H1 (cell line): ENCODE measurements around the gene KIAA1671. TPM values are rescaled to one million over a fixed set of nuclear protein-coding genes. Genes with fewer than 3 reads are reported as not detected.

ENCODE experiments used
- CTCF ChIA-PET: fragments of 300-600 bp; sonication (Branson Sonifier 250); formaldehyde crosslinking; loops from one replicate; lab custom pipeline; 2021; ENCODE audit not compliant: partially characterized antibody; lab: Charles Lee
- POLR2A ChIA-PET: fragments of 300-600 bp; sonication (Branson Sonifier 250); formaldehyde crosslinking; loops from one replicate; lab custom pipeline; 2021; ENCODE audit warnings: inconsistent platforms; ENCODE audit not compliant: partially characterized antibody; lab: Charles Lee
- DNase-seq, 2 experiments: peaks; one replicate each; pipeline versions ENCODE4 v3.0.0 to v3.0.0-alpha.2; 2010 to 2022; ENCODE audit warnings: low spot score in 2 of 2, low read depth in 1 of 2, mixed read lengths in 1 of 2
- FAIRE-seq: peaks from 2 replicates; lab custom pipeline; 2011; peaks lifted over from hg19 to GRCh38; lab: Jason Lieb, UNC
- H2AFZ ChIP-seq: 2 replicates; pipeline ENCODE4 v1.8.1; 2012; ENCODE audit warnings: low read length, inconsistent platforms
- H2AK5ac ChIP-seq: 2 replicates; pipeline ENCODE4 v1.6.1; 2013; ENCODE audit warnings: low read depth, low read length
- H2BK120ac ChIP-seq: replicated peaks from 2 replicates; pipeline ENCODE3; 2013; ENCODE audit warnings: low read depth, low read length, inconsistent platforms
- H2BK12ac ChIP-seq: 2 replicates; pipeline ENCODE4 v1.6.1; 2013; ENCODE audit warnings: low read depth, low read length
- H2BK15ac ChIP-seq: 2 replicates; pipeline ENCODE4 v1.6.1; 2013; ENCODE audit warnings: low read length
- H2BK20ac ChIP-seq: 2 replicates; pipeline ENCODE4 v1.6.1; 2013; ENCODE audit warnings: low read length
- H2BK5ac ChIP-seq: 2 replicates; pipeline ENCODE4 v1.6.1; 2013; ENCODE audit warnings: low read depth, low read length
- H3K14ac ChIP-seq: 2 replicates; pipeline ENCODE4 v1.6.1; 2013; ENCODE audit warnings: inconsistent platforms; ENCODE audit not compliant: insufficient read length
- H3K18ac ChIP-seq: 2 replicates; pipeline ENCODE4 v1.6.1; 2013; ENCODE audit warnings: low read length; ENCODE audit errors: extremely low read depth
- H3K23ac ChIP-seq: 2 replicates; pipeline ENCODE4 v1.6.1; 2013; ENCODE audit warnings: inconsistent platforms; ENCODE audit not compliant: insufficient read length
- H3K23me2 ChIP-seq: 2 replicates; pipeline ENCODE4 v1.6.1; 2013; ENCODE audit warnings: low read depth, low read length
- H3K27ac ChIP-seq: 2 replicates; pipeline ENCODE4 v1.6.1; 2011; ENCODE audit warnings: low read depth, low read length, inconsistent platforms
- H3K27me3 ChIP-seq, 4 experiments: replicated peaks in 1 of 4; 1 replicate in 1 of 4; 2 replicates in 3 of 4; pipeline versions ENCODE4 v1.6.1 to v1.8.1; 2011 to 2013; ENCODE audit warnings: low read length in 3 of 4, mild to moderate bottlenecking in 3 of 4, inconsistent platforms in 2 of 4, mixed read lengths in 2 of 4, moderate library complexity in 1 of 4; ENCODE audit not compliant: control insufficient read depth in 3 of 4, insufficient read depth in 3 of 4; ENCODE audit errors: extremely low read depth in 1 of 4
- H3K36me3 ChIP-seq, 4 experiments: 2 replicates each; pipeline versions ENCODE4 v1.6.1 to v1.8.1; 2011 to 2013; ENCODE audit warnings: mild to moderate bottlenecking in 4 of 4, low read length in 3 of 4, moderate library complexity in 2 of 4, control low read depth in 1 of 4, inconsistent platforms in 1 of 4; ENCODE audit not compliant: insufficient read depth in 4 of 4, control insufficient read depth in 2 of 4
- H3K4ac ChIP-seq: replicated peaks from 2 replicates; pipeline ENCODE3; 2013; ENCODE audit warnings: low read length, low read depth, mixed read lengths, inconsistent platforms; ENCODE audit not compliant: insufficient read length
- H3K4me1 ChIP-seq, 4 experiments: replicated peaks in 1 of 4; 1 replicate in 1 of 4; 2 replicates in 3 of 4; pipeline versions ENCODE4 v1.6.1 to v1.8.1; 2011 to 2013; ENCODE audit warnings: low read length in 3 of 4, inconsistent platforms in 2 of 4, mixed read lengths in 1 of 4; ENCODE audit not compliant: insufficient read depth in 4 of 4, control insufficient read depth in 3 of 4
- H3K4me2 ChIP-seq, 2 experiments: 2 replicates each; pipeline versions ENCODE4 v1.6.1 to v1.8.1; 2011 to 2013; ENCODE audit warnings: low read depth in 2 of 2, low read length in 2 of 2, control low read depth in 1 of 2, inconsistent platforms in 1 of 2, mild to moderate bottlenecking in 1 of 2; ENCODE audit not compliant: insufficient read depth in 1 of 2
- H3K4me3 ChIP-seq, 4 experiments: fragments of 200-600, 300-600 bp in 1 of 4; sonication (generic), shearing (Covaris generic), sonication (Bioruptor Twin) in 1 of 4; 2 replicates each; pipeline versions ENCODE4 v1.5.1 to v1.8.1; 2011 to 2016; ENCODE audit warnings: low read length in 4 of 4, low read depth in 3 of 4, control low read depth in 2 of 4, inconsistent platforms in 2 of 4, mild to moderate bottlenecking in 2 of 4, mixed read lengths in 1 of 4, moderate library complexity in 1 of 4; ENCODE audit not compliant: insufficient read depth in 2 of 4; ENCODE audit errors: extremely low read depth in 1 of 4
- H3K56ac ChIP-seq: replicated peaks from 2 replicates; pipeline ENCODE3; 2013; ENCODE audit warnings: low read depth, mild to moderate bottlenecking, mixed read lengths, low read length, inconsistent platforms; ENCODE audit not compliant: insufficient read length
- H3K79me1 ChIP-seq: 2 replicates; pipeline ENCODE4 v1.6.1; 2013; ENCODE audit warnings: low read depth, low read length, control low read depth
- H3K79me2 ChIP-seq, 2 experiments: 2 replicates each; pipeline versions ENCODE4 v1.6.1 to v1.8.1; 2012 to 2013; ENCODE audit warnings: low read length in 2 of 2, mild to moderate bottlenecking in 2 of 2, inconsistent platforms in 1 of 2; ENCODE audit not compliant: insufficient read depth in 2 of 2, control insufficient read depth in 1 of 2
- H3K9ac ChIP-seq, 4 experiments: replicated peaks in 1 of 4; 1 replicate in 1 of 4; 2 replicates in 3 of 4; pipeline versions ENCODE4 v1.6.1 to v1.8.1; 2011 to 2013; ENCODE audit warnings: low read depth in 3 of 4, low read length in 3 of 4, control low read depth in 2 of 4, mild to moderate bottlenecking in 2 of 4, moderate library complexity in 2 of 4, inconsistent platforms in 1 of 4; ENCODE audit errors: extremely low read depth in 1 of 4
- H3K9me3 ChIP-seq, 2 experiments: 2 replicates each; pipeline versions ENCODE4 v1.6.1 to v1.8.1; 2012 to 2013; ENCODE audit warnings: mild to moderate bottlenecking in 2 of 2, moderate library complexity in 2 of 2, control low read depth in 1 of 2, inconsistent platforms in 1 of 2, low read depth in 1 of 2, low read length in 1 of 2, mixed read lengths in 1 of 2; ENCODE audit not compliant: insufficient read depth in 2 of 2
- H4K20me1 ChIP-seq, 2 experiments: replicated peaks in 1 of 2; 2 replicates each; pipeline versions ENCODE3 to v1.8.1; 2011 to 2013; ENCODE audit warnings: inconsistent platforms in 2 of 2, low read length in 2 of 2, mild to moderate bottlenecking in 1 of 2; ENCODE audit not compliant: insufficient read depth in 2 of 2, control insufficient read depth in 1 of 2
- H4K5ac ChIP-seq: 2 replicates; pipeline ENCODE4 v1.6.1; 2013; ENCODE audit warnings: low read length, low read depth, mixed read lengths, inconsistent platforms; ENCODE audit not compliant: insufficient read length
- H4K8ac ChIP-seq: 2 replicates; pipeline ENCODE4 v1.8.0; 2013; ENCODE audit warnings: mild to moderate bottlenecking, moderate library complexity, low read length, inconsistent platforms; ENCODE audit not compliant: insufficient read depth; ENCODE audit errors: extremely low read depth
- H4K91ac ChIP-seq: replicated peaks from 2 replicates; pipeline ENCODE3; 2013; ENCODE audit warnings: low read length, mixed read lengths, inconsistent platforms; ENCODE audit not compliant: insufficient read length
- BACH1 ChIP-seq: IDR thresholded peaks from 2 replicates; pipeline ENCODE4 v1.6.1; 2012; ENCODE audit warnings: low read length, improper control_type of control experiment
- BCL11A ChIP-seq, 2 experiments: IDR thresholded peaks; one replicate each; pipeline ENCODE4 v1.6.1; 2011; ENCODE audit warnings: low read depth in 2 of 2, low read length in 2 of 2, mild to moderate bottlenecking in 2 of 2
- BRCA1 ChIP-seq: IDR thresholded peaks from 2 replicates; pipeline ENCODE4 v1.6.1; 2012; ENCODE audit warnings: low read depth, low read length, improper control_type of control experiment
- CHD1 ChIP-seq: IDR thresholded peaks from 2 replicates; pipeline ENCODE4 v1.6.1; 2012; ENCODE audit warnings: low read depth, low read length, improper control_type of control experiment
- EZH2 ChIP-seq: fragments of 200-600 bp; sonication (generic); IDR thresholded peaks from 2 replicates; pipeline ENCODE4 v1.7.1; 2012; ENCODE audit warnings: low read depth, mild to moderate bottlenecking, moderate library complexity, low read length, inconsistent platforms; ENCODE audit not compliant: severe bottlenecking
- MAX ChIP-seq: IDR thresholded peaks from 2 replicates; pipeline ENCODE4 v1.6.1; 2012; ENCODE audit warnings: inconsistent platforms
- POLR2A ChIP-seq, 2 experiments: IDR thresholded peaks; 1 replicate in 1 of 2; 2 replicates in 1 of 2; pipeline ENCODE4 v1.6.1; 2011; ENCODE audit warnings: low read depth in 2 of 2, low read length in 2 of 2, mild to moderate bottlenecking in 2 of 2; ENCODE audit errors: control extremely low read depth in 1 of 2
- RBBP5 ChIP-seq: IDR thresholded peaks from 2 replicates; pipeline ENCODE4 v1.7.1; 2012; ENCODE audit warnings: low read depth, mild to moderate bottlenecking, inconsistent platforms, low read length, moderate library complexity, borderline replicate concordance
- RNF2 ChIP-seq: fragments of 200-900, 300-1000 bp; sonication (generic); IDR thresholded peaks from 2 replicates; pipeline ENCODE4 v1.7.1; 2016; ENCODE audit warnings: borderline replicate concordance, low read depth, mild to moderate bottlenecking, antibody characterized with exemption, low read length; ENCODE audit not compliant: poor library complexity, severe bottlenecking; ENCODE audit errors: missing control alignments
- SAP30 ChIP-seq: fragments of 300-600 bp; sonication (generic); IDR thresholded peaks from 2 replicates; pipeline ENCODE4 v1.7.1; 2012; ENCODE audit warnings: low read length, moderate library complexity, mild to moderate bottlenecking, inconsistent platforms; ENCODE audit not compliant: insufficient read depth, insufficient replicate concordance
- SP1 ChIP-seq: IDR thresholded peaks from 2 replicates; pipeline ENCODE4 v1.6.1; 2011; ENCODE audit warnings: low read depth, low read length
- SRF ChIP-seq: IDR thresholded peaks from 2 replicates; pipeline ENCODE4 v1.6.1; 2011; ENCODE audit warnings: mild to moderate bottlenecking, low read depth, low read length, moderate library complexity
- TBP ChIP-seq: IDR thresholded peaks from 2 replicates; pipeline ENCODE4 v1.6.1; 2011; ENCODE audit warnings: low read depth, low read length, improper control_type of control experiment
- TEAD4 ChIP-seq: IDR thresholded peaks from 2 replicates; pipeline ENCODE4 v1.6.1; 2012; ENCODE audit warnings: low read depth, low read length, inconsistent platforms, mixed read lengths
- YY1 ChIP-seq: IDR thresholded peaks from 2 replicates; pipeline ENCODE4 v1.6.1; 2011; ENCODE audit warnings: low read depth, mild to moderate bottlenecking, low read length
- WGBS, 2 experiments: shearing (Covaris generic) in 1 of 2; methylation state at CpG; one replicate each; pipeline versions ENCODE4 v1.1.6 to v1.1.7; 2013 to 2015; ENCODE audit warnings: low lambda C conversion rate in 2 of 2, mixed read lengths in 2 of 2, inconsistent platforms in 1 of 2, low coverage in 1 of 2, missing lambda C conversion rate in 1 of 2; ENCODE audit not compliant: insufficient replicate concordance in 2 of 2, insufficient coverage in 1 of 2, insufficient read length in 1 of 2; ENCODE audit errors: extremely low coverage in 1 of 2, missing lambda C conversion rate in 1 of 2; 5-methylcytosine and 5-hydroxymethylcytosine counted together
- polyA plus RNA-seq, 7 experiments: library from polyadenylated mRNA; depleted of rRNA in 3 of 7; stranded (reverse) in 5 of 7; unstranded in 2 of 7; fragments of >200 nt in 5 of 7; fragments of 200-250 nt in 2 of 7; gene quantifications; 1 replicate in 5 of 7; 2 replicates in 1 of 7; 4 replicates in 1 of 7; pipeline versions ENCODE4 v1.2.1 to v1.2.3, GENCODE V29; 2011 to 2013; ENCODE audit warnings: missing spikeins in 2 of 7, mixed read lengths in 2 of 7
- total RNA-seq: library from RNA; stranded (reverse); fragmentation: NEBNext Ultra II Directional; extraction: Animal tissue kit (Norgen Biotek cat#: 25700); gene quantifications from 2 replicates; pipeline ENCODE4 v1.2.1, GENCODE V29; 2021

The KIAA1671 gene
- total and polyA plus RNA-seq, 2 of the 8 experiments (the other 6 are each of a cell fraction or from before 2014, with no cell fraction given): 6.4 to 23.9 TPM

- H2AK5ac ChIP-seq: no peak within 1 kb of the TSS
- DNase-seq (no peak), FAIRE-seq (no peak)
- no peak within 1 kb of the TSS for H3K56ac ChIP-seq
- no peaks in the 10 kb centered on the region for H3K23me2 ChIP-seq
- H4K20me1 ChIP-seq: no peaks in the 10 kb centered on the region
- H3K4me1 ChIP-seq: no peaks in the 10 kb centered on the region
- no peak within 1 kb of the TSS for H4K91ac ChIP-seq
- no peaks in the 10 kb centered on the region; a peak in 1 of 4 replicates for H3K9me3 ChIP-seq
- H3K23ac ChIP-seq: no peak within 1 kb of the TSS
- H3K4ac ChIP-seq: no peak within 1 kb of the TSS
- H3K36me3 ChIP-seq: no peaks in the 10 kb centered on the region
- no peak within 1 kb of the TSS for H3K27ac ChIP-seq
- no peak within 1 kb of the TSS for H2BK5ac ChIP-seq
- no peak within 1 kb of the TSS for H3K18ac ChIP-seq
- WGBS, 2 experiments: 95% methylated on average over 19 of the region's 19 CpGs; no CpG with 5 or more reads in 1 of the 2 experiments
- H2BK20ac ChIP-seq: no peak within 1 kb of the TSS
- ChIA-PET POLR2A (interaction anchor here (0.8 kb wide), 1 partner anchor 9 kb away, joined by 3 read pairs; no protein-coding TSS in a partner anchor), CTCF (interaction anchor here (0.7 to 1.7 kb wide), 3 partner anchors 11 to 265 kb away, joined by 3 to 6 read pairs (median 4); no protein-coding TSS in a partner anchor)
- no peak within 1 kb of the TSS for H4K8ac ChIP-seq
- no peak within 1 kb of the TSS for H3K9ac ChIP-seq
- peaks cover 0 to 4% (median 0%) of the 10 kb centered on the region in 4 experiments; a peak in 2 of 7 replicates for H3K27me3 ChIP-seq
- H3K14ac ChIP-seq: no peak within 1 kb of the TSS
- no peak within 1 kb of the TSS for H2AFZ ChIP-seq
- no peak within 1 kb of the TSS for H3K4me3 ChIP-seq
- H3K4me2 ChIP-seq: no peak within 1 kb of the TSS
- H3K79me2 ChIP-seq: no peaks in the 10 kb centered on the region
- H2BK15ac ChIP-seq: no peak within 1 kb of the TSS
- no peaks in the 10 kb centered on the region for H3K79me1 ChIP-seq
- H2BK120ac ChIP-seq: no peak within 1 kb of the TSS
- no peak within 1 kb of the TSS for H4K5ac ChIP-seq
- no peak within 1 kb of the TSS for H2BK12ac ChIP-seq
- TF ChIP-seq SAP30 (no peak), EZH2 (no peak), POLR2A (IDR thresholded peaks at IDR 0.05; ENCODE audit: control extremely low read depth in 1 of 2, low read depth in 2 of 2, low read length in 2 of 2) (no peak), SP1 (no peak), TEAD4 (no peak), CHD1 (no peak), BRCA1 (no peak), SRF (no peak), MAX (no peak), BACH1 (no peak), BCL11A (IDR thresholded peaks at IDR 0.05; ENCODE audit: low read depth in 2 of 2, low read length in 2 of 2) (no peak), TBP (no peak), RNF2 (no peak), YY1 (no peak), RBBP5 (no peak)
These were observed 266.7 kb downstream of the KIAA1671 start, which contains the start of gene CRYBB2 for GRCh38 chr22:25219211-25219689. Gene CRYBB2, plus strand, starts transcription at chr22:25219639. Its CDS starts 1,791 bp downstream, at chr22:25221430.
